Fibroblast of lung (primary cell): ENCODE data around the gene FTO. TPM values are rescaled to one million over a fixed set of nuclear protein-coding genes. Genes with fewer than 3 reads are reported as not detected.

Experiments
- DNase-seq, 2 donors: peaks; one replicate each; pipeline versions ENCODE4 v3.0.0 to v3.0.0-alpha.2; 2010; ENCODE audit warnings: low read depth in 2 of 2
- H2AFZ ChIP-seq: 2 replicates; pipeline ENCODE4 v1.5.1; 2012; ENCODE audit warnings: low read length, control low read depth, inconsistent platforms
- H3K27ac ChIP-seq: 2 replicates; pipeline ENCODE4 v1.5.1; 2011; ENCODE audit warnings: low read length, control low read depth; ENCODE audit not compliant: insufficient read depth
- H3K27me3 ChIP-seq: 2 replicates; pipeline ENCODE4 v1.5.1; 2011; ENCODE audit warnings: mild to moderate bottlenecking, low read length; ENCODE audit not compliant: control insufficient read depth, insufficient read depth
- H3K36me3 ChIP-seq: 2 replicates; pipeline ENCODE4 v1.5.1; 2011; ENCODE audit warnings: low read length; ENCODE audit not compliant: control insufficient read depth, insufficient read depth
- H3K4me1 ChIP-seq: 2 replicates; pipeline ENCODE4 v1.5.1; 2011; ENCODE audit warnings: low read length; ENCODE audit not compliant: control insufficient read depth, insufficient read depth; ENCODE audit errors: extremely low read depth
- H3K4me2 ChIP-seq: 2 replicates; pipeline ENCODE4 v1.5.1; 2011; ENCODE audit warnings: low read length, control low read depth; ENCODE audit not compliant: insufficient read depth; ENCODE audit errors: extremely low read depth
- H3K4me3 ChIP-seq, 4 experiments: fragments of 200-600 bp in 1 of 4; sonication (generic) in 1 of 4; replicated peaks in 1 of 4; 2 replicates each; pipeline ENCODE4 v1.5.1; 2011 to 2016; ENCODE audit warnings: low read length in 4 of 4, low read depth in 3 of 4, mild to moderate bottlenecking in 3 of 4, control low read depth in 2 of 4, inconsistent platforms in 1 of 4, mixed read lengths in 1 of 4; ENCODE audit not compliant: insufficient read depth in 1 of 4; ENCODE audit errors: control extremely low read depth in 1 of 4
- H3K79me2 ChIP-seq: 2 replicates; pipeline ENCODE4 v1.5.1; 2012; ENCODE audit warnings: mild to moderate bottlenecking, low read length, inconsistent platforms; ENCODE audit not compliant: control insufficient read depth, insufficient read depth
- H3K9ac ChIP-seq: 2 replicates; pipeline ENCODE4 v1.5.1; 2011; ENCODE audit warnings: mild to moderate bottlenecking, low read length, control low read depth; ENCODE audit not compliant: insufficient read depth
- H3K9me3 ChIP-seq: 2 replicates; pipeline ENCODE4 v1.5.1; 2012; ENCODE audit warnings: low read depth, low read length; ENCODE audit not compliant: control insufficient read depth, insufficient read depth
- H4K20me1 ChIP-seq: 2 replicates; pipeline ENCODE4 v1.5.1; 2011; ENCODE audit warnings: low read length; ENCODE audit not compliant: control insufficient read depth, insufficient read depth; ENCODE audit errors: extremely low read depth
- CTCF ChIP-seq, 2 donors: IDR thresholded peaks in 1 of 2; conservative IDR thresholded peaks in 1 of 2; 1 replicate in 1 of 2; 2 replicates in 1 of 2; pipeline ENCODE4 v1.5.1; 2011 to 2012; ENCODE audit warnings: low read length in 2 of 2, control low read depth in 1 of 2, inconsistent platforms in 1 of 2, low read depth in 1 of 2, mild to moderate bottlenecking in 1 of 2
- EZH2 ChIP-seq: IDR thresholded peaks from 2 replicates; pipeline ENCODE4 v1.5.1; 2012; ENCODE audit warnings: low read length, control low read depth, mild to moderate bottlenecking; ENCODE audit errors: missing control alignments
- polyA plus RNA-seq, 2 donors: library from polyadenylated mRNA; depleted of rRNA in 1 of 2; stranded (reverse) in 1 of 2; unstranded in 1 of 2; fragments of >200 nt; gene quantifications; 2 replicates each; pipeline ENCODE4 v1.2.1, GENCODE V29; 2011 to 2012; ENCODE audit warnings: missing spikeins in 1 of 2
- total RNA-seq: library from RNA; depleted of rRNA; stranded (reverse); fragments of >200 nt; gene quantifications from 2 replicates; pipeline ENCODE4 v1.2.1, GENCODE V29; 2014

The FTO gene
- total and polyA plus RNA-seq, 2 donors (not counting 1 experiment from before 2014, with no cell fraction given), result 61.1 to 97.6 TPM

- Histone ChIP-seq H3K27me3 (no peaks in the 10 kb centered on the region), H3K4me1 (no peaks in the 10 kb centered on the region), H3K36me3 (no peaks in the 10 kb centered on the region), H3K9ac (no peak overlapping the region), H3K4me3 (no peak overlapping the region), H3K27ac (no peak overlapping the region), H3K4me2 (no peak overlapping the region), H3K79me2 (no peaks in the 10 kb centered on the region), H2AFZ (no peak overlapping the region), H4K20me1 (no peaks in the 10 kb centered on the region), H3K9me3 (no peaks in the 10 kb centered on the region)
- no peak for TF ChIP-seq CTCF (conservative IDR thresholded peaks at IDR 0.05 in 1 of 2, IDR thresholded peaks at IDR 0.05 in 1 of 2; ENCODE audit: low read depth in 1 of 2, low read length in 2 of 2)
- no peak for DNase-seq
These were observed 305.7 kb downstream of the FTO start for GRCh38 chr16:54009464-54010176.

GRCh38 chr16:54015147-54015546 lies 311.2 kb downstream of the FTO start:
- Histone ChIP-seq H3K4me3 (no peak overlapping the region), H3K79me2 (no peaks in the 10 kb centered on the region), H3K27me3 (no peaks in the 10 kb centered on the region)

GRCh38 chr16:54022362-54022761 lies 318.4 kb downstream of the FTO start:
- Histone ChIP-seq H3K4me2 (no peak overlapping the region), H3K4me3 (no peak overlapping the region), H3K9me3 (no peaks in the 10 kb centered on the region), H3K27me3 (no peaks in the 10 kb centered on the region), H3K9ac (no peak overlapping the region), H2AFZ (no peak overlapping the region), H3K27ac (no peak overlapping the region), H4K20me1 (no peaks in the 10 kb centered on the region), H3K36me3 (no peaks in the 10 kb centered on the region), H3K4me1 (no peaks in the 10 kb centered on the region), H3K79me2 (no peaks in the 10 kb centered on the region)
- TF ChIP-seq EZH2 (no peak), CTCF (conservative IDR thresholded peaks at IDR 0.05 in 1 of 2, IDR thresholded peaks at IDR 0.05 in 1 of 2; ENCODE audit: low read depth in 1 of 2, low read length in 2 of 2) (no peak)
- peak in 1 of 2 donors; percentile 7 for DNase-seq

More at GRCh38 chr16:54015147-54015546, 311.2 kb downstream of the FTO start:
- Histone ChIP-seq H3K36me3 (no peaks in the 10 kb centered on the region), H3K4me1 (no peaks in the 10 kb centered on the region), H3K9me3 (no peaks in the 10 kb centered on the region), H3K9ac (no peak overlapping the region), H2AFZ (no peak overlapping the region), H3K4me2 (no peak overlapping the region), H3K27ac (no peak overlapping the region), H4K20me1 (no peaks in the 10 kb centered on the region)
- DNase-seq, result no peak
- TF ChIP-seq CTCF (conservative IDR thresholded peaks at IDR 0.05 in 1 of 2, IDR thresholded peaks at IDR 0.05 in 1 of 2; ENCODE audit: low read depth in 1 of 2, low read length in 2 of 2) (no peak), EZH2 (no peak)
